OCI-M2 (cell line): ENCODE data around the gene GNB1.

Source experiments
- DNase-seq: peaks from one replicate; lab custom pipeline; 2025; ENCODE audit not compliant: unreplicated experiment; lab: John Stamatoyannopoulos, UW

Gene GNB1

DNA sequence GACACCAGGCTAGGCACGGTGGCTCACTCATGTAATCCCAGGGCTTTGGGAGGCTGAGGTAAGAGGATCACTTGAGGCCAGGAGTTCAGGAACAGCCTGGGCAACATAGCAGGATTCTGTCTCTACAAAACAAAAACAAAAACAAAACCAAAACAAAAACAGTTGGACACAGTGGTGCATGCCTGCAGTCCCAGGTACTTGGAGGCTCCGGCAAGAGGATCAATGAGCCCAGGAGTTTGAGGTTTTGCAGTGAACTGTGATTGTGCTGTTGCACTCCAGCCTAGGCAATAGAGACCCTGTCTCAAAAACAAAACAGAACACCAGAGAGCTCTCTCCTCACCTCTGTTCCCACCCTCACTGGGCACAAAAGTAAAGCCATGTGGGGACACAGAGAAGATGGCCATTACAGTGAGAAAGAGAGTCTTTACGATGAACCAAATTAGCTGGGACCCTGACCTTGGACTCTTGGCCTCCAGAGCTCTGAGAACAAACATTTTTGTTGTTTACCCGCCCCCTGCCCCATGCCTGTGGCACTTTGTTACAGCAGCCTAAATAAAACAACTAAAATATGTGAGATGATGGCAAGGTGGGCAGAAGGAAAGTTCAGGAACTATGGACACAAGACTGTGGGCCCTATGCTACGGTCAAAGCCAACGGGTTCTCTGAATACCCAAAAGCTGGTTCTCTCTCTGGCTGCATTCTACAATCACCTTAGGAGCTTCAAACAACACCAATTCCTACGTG is 122.5 kb downstream of the GNB1 start:
- DNase-seq = no peak

GRCh38 chr1:1764876-1765470 is 125.9 kb downstream of the GNB1 start:
- no peak for DNase-seq

GRCh38 chr1:1763657-1764621 is 126.9 kb downstream of the GNB1 start:
- no peak for DNase-seq

GRCh38 chr1:1761504-1762376 is 129.1 kb downstream of the GNB1 start:
- no peak for DNase-seq

- no peak for DNase-seq
Observed at GRCh38 chr1:1760715-1761114, 130.2 kb downstream of the GNB1 start.

GRCh38 chr1:1760345-1760650 is 130.6 kb downstream of the GNB1 start:
- no peak for DNase-seq

DNA sequence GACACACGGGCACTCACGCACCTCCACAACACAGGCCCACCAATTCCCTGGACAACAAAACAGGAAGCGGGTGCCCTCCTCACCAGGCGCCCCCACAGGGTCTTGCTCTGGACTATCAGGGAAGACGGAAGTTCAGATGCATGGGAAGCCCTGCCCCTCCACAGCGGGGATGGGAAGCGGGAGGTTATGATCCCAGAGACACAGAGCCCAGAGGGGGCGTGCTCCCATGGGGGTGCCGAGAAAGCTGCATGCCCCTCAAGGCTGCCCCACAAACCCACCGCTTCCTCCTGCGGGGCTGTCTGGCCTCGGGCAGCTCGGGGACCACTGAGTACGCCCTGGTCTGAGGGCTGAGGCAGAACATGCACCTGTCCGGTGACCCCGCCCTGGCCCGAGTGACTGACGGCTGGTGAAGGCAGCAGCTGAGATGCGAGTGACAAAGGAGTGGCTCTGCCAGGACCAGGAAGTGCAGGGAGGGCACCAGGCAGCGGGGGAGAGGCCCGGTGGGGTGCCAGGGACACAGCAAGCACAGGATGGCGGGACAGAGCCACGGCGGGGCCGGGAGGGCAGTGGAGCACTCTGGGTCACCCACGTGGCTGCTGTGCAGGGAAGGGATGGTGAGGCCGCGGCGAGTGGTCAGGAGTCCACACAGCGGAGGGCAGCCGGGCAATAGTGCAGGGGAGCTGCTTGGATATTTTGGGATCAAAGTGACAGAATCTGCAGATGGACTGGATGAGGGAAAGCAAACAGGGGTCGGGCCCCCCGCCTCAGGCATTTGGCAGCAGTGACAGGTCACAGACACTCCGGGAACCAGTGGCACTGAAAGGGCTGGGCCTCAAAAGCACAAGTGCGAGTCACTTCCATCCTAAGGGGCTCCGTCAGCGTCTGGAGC is 131.2 kb downstream of the GNB1 start:
- DNase-seq = no peak

DNA sequence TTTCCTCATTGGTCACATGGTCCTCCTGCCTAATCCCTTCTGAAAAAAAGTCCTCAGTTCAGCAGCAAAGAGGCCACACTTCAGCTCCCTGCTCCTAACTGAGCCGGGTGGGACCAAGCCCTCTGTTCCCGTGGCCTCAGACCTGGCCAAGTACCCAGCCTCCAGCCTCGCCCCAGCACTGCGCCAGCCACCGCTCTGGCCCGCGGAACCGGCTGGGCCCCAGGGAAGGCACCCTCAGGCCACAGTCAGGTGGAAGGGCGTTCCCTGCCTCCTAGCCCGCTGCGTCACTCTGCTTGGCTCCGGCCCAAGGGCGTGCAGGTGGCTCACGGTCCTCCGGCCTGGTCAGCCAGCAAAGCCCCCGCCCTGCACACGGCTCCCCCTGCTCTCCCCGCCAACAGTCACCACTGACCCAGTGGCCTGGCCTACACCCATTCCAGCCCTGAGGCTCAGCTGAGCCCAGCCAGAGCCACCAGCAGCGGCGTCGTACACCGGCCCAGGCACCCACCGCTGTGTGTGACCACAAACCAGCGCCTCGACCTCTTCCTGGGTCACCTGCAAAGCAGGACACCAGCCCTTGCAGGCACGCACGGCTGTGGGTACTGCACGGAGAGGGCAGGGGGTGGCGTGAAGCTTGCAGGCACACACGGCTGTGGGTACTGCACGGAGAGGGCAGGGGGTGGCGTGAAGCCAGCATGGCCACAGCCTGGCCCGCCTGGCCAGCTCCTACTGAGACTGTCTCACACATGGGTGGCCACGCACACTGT is 132.0 kb downstream of the GNB1 start:
- no peak for DNase-seq

- DNase-seq = no peak
Observed at GRCh38 chr1:1758059-1758621, 132.7 kb downstream of the GNB1 start.

- DNase-seq = no peak
Observed at GRCh38 chr1:1757422-1758058, 133.3 kb downstream of the GNB1 start.

GRCh38 chr1:1756661-1757421 is 134.0 kb downstream of the GNB1 start:
- no peak for DNase-seq

DNA sequence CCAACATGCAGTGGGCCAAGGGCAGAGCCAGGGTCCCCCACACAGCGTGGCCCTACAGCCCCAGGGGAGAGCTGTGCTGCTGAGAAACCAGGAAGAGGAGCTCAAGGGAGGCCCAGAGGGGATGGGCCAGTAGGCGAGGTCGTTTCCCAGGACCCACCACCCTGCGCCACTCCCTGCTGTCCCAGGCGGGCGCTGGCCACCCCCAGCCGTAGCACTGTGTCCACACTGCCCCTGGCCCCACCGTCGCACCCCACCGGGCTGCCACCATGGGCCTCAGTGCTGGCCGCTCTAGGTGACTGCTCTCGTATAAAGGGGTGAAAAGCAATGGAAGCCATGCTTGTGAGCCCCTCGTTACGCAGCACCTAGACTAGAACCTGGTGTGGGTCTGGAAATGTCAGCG is 135.0 kb downstream of the GNB1 start:
- DNase-seq = no peak

DNA sequence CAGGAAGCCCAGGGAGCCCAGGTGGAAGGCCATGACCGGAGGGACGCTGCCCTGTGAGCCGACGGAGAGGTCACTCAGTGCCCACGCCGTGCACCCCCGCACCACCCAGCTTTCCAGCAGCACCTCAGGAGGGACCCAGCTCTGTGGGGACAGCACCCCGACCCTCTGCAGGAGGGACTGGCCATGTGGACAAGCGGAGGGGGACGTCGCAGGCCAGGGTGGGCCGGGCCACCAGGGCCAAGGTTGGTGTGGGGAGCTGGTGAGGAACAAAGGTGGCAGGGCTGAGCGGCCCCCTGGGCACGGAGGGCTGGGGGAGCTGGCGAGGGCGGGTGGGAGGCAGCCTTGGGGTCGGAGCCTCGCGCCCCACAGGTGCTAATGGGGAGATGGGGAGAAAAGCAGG is 135.5 kb downstream of the GNB1 start:
- no peak for DNase-seq

DNA sequence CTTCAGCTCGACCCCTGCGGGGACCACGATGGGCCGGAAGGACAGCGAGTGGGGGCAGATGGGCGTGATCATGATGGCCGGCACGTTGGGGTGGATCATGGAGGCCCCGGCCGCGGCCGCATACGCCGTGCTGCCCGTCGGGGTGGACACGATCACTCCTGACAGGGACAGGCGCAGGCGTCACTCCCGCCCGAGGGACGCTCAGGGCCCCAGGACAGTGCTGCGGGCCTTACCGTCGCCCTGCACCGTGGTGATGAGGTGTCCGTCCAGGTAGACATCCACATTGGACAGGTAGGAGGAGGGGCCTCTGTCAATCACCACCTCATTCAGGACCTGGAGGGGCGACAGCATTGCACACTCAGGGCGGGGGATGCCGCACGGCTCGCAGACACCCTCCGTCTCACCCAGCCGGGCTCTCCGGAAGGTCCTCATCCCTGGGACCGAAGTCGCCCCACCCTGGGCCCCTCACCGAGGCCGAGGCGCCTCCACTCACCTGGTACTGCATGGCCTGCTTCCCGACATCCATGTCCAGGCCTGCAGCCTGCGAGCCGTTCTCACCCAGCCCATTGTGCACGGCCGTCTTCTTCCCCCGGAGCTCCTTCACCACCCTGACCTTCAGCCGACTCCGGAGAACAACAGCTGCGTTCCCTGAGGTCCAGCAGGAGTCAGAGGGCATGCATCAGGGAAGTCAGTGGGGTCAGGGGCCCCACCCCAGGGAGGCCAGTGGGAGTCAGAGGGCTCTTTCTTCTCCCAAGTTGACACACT is 136.7 kb downstream of the GNB1 start:
- DNase-seq = no peak

DNA sequence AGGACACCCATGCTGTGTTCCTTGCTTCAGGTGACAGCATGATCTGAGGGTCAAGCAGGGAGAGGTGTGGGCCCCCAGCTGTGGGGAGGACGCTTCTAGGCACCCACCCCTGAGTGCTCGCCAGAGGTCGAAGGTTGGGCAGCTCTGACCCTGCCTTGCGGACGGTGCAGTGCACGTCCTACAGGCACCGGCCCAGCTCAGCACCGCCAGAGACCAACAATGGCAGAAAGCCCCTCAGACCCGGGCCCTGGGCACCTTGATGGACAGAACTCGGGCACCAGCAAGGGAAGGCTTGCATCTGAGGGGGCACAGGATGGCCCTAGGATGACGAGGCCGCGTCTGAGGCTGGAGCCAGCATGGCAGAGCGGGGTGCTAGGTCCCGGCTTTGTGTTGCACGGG is 137.3 kb downstream of the GNB1 start:
- no peak for DNase-seq

DNA sequence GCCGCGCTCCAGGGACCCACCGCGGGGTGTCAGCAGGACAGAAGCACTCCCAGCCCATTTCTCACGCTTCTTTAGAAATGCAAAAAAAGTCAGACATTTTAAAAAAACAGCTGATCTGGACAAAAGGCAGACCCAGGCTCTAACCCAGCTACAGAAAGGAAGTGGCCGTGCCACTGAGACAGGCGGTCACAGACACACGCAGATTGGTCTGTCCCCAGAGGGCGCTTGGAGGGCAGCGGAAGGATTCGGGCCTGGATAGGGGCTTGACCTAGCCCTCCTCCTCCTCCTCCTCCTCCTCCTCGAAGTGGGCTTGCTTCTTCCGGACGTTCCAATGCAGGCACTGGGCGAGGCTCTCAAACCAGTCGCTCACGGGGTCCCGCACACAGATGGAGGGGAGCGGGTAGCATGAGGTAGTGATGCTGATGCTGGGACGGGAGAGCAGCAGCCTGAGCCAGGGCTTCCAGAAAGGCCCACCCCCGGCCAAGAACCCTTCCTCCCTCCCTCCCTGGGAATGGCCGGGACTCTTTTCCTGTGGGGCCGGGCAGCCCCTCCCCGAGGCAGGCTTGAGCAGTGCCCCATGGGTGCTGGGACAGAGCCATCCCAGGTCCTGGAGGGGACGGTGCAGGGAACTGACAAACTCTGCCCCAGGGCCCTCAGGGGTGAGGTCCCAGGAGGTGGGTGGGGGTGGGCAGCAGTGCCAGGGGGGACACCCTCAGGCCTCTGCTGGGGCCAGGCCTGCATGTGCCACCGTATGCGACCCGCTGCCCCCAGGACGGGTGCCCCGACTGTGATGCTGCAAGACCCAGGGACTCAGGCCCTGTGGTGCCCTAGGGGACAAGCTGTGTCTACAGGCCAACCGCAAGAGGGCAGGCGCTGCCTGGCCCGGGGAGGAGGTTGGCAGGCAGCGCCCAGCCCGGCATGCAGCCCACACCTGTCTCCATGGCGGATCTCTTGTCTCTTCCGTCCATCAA is 138.0 kb downstream of the GNB1 start:
- no peak for DNase-seq
